OCI-LY1 (cell line): ENCODE data around the gene PKNOX1.
"Not testable (repeated sequence)": the region's sequence is repeated elsewhere in the genome, so short reads cannot be mapped to it uniquely, and the experiment has no call there.

Experiments used
- EZH2 ChIP-seq: fragments of 200-600 bp; sonication (generic), shearing (Covaris generic); IDR thresholded peaks from 2 replicates; pipeline ENCODE4 v1.8.0; 2017; ENCODE audit warnings: borderline replicate concordance, mixed run types, mild to moderate bottlenecking, antibody characterized with exemption, low read length, moderate library complexity, mixed read lengths
- TF ChIP-seq, protein P1 (sequence below): fragments of 200-600 bp; sonication (generic), shearing (Covaris generic); IDR thresholded peaks from 2 replicates; pipeline ENCODE4 v1.5.1; 2017; ENCODE audit warnings: mild to moderate bottlenecking, antibody characterized with exemption, low read length, moderate library complexity, mixed read lengths

- TF ChIP-seq, protein P1, sequence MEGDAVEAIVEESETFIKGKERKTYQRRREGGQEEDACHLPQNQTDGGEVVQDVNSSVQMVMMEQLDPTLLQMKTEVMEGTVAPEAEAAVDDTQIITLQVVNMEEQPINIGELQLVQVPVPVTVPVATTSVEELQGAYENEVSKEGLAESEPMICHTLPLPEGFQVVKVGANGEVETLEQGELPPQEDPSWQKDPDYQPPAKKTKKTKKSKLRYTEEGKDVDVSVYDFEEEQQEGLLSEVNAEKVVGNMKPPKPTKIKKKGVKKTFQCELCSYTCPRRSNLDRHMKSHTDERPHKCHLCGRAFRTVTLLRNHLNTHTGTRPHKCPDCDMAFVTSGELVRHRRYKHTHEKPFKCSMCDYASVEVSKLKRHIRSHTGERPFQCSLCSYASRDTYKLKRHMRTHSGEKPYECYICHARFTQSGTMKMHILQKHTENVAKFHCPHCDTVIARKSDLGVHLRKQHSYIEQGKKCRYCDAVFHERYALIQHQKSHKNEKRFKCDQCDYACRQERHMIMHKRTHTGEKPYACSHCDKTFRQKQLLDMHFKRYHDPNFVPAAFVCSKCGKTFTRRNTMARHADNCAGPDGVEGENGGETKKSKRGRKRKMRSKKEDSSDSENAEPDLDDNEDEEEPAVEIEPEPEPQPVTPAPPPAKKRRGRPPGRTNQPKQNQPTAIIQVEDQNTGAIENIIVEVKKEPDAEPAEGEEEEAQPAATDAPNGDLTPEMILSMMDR = not testable (repeated sequence)
- not testable (repeated sequence) for TF ChIP-seq EZH2
These were observed 101.8 kb downstream of the PKNOX1 start for GRCh38 chr21:43076023-43076637.
